Ishikawa (cell line): ENCODE data around the gene ZNF554.

ENCODE experiments used
- CEBPB ChIP-seq: IDR thresholded peaks from 2 replicates; pipeline ENCODE4 v1.6.1; 2012
- CREB1 ChIP-seq: IDR thresholded peaks from 2 replicates; pipeline ENCODE4 v1.6.1; 2012; ENCODE audit warnings: low read depth
- EGR1 ChIP-seq: IDR thresholded peaks from 2 replicates; pipeline ENCODE4 v1.6.1; 2012
- EP300 ChIP-seq: IDR thresholded peaks from 2 replicates; pipeline ENCODE4 v1.6.1; 2012; ENCODE audit warnings: borderline replicate concordance
- FOXM1 ChIP-seq: IDR thresholded peaks from 2 replicates; pipeline ENCODE4 v1.6.1; 2012; ENCODE audit warnings: low read depth, borderline replicate concordance
- NFIC ChIP-seq: IDR thresholded peaks from 2 replicates; pipeline ENCODE4 v1.6.1; 2012
- RAD21 ChIP-seq: IDR thresholded peaks from 2 replicates; pipeline ENCODE4 v1.6.1; 2012; ENCODE audit warnings: low read depth
- TAF1 ChIP-seq: IDR thresholded peaks from 2 replicates; pipeline ENCODE4 v1.6.1; 2012; ENCODE audit warnings: low read depth, mild to moderate bottlenecking
- TCF12 ChIP-seq: IDR thresholded peaks from 2 replicates; pipeline ENCODE4 v1.6.1; 2012; ENCODE audit warnings: low read depth
- TEAD4 ChIP-seq: IDR thresholded peaks from 2 replicates; pipeline ENCODE4 v1.6.1; 2012
- YY1 ChIP-seq: IDR thresholded peaks from 2 replicates; pipeline ENCODE4 v1.6.1; 2012; ENCODE audit warnings: low read depth
- ZBTB7A ChIP-seq: IDR thresholded peaks from 2 replicates; pipeline ENCODE4 v1.6.1; 2012; ENCODE audit warnings: low read depth
- TF ChIP-seq, protein P1 (sequence below): IDR thresholded peaks from 2 replicates; pipeline ENCODE4 v1.6.1; 2012
- TF ChIP-seq, protein P2 (sequence below): IDR thresholded peaks from 2 replicates; pipeline ENCODE4 v1.6.1; 2012
- TF ChIP-seq, protein P3 (sequence below): IDR thresholded peaks from 2 replicates; pipeline ENCODE4 v1.6.1; 2012; ENCODE audit warnings: low read depth, mild to moderate bottlenecking

ZNF554 gene

DNA sequence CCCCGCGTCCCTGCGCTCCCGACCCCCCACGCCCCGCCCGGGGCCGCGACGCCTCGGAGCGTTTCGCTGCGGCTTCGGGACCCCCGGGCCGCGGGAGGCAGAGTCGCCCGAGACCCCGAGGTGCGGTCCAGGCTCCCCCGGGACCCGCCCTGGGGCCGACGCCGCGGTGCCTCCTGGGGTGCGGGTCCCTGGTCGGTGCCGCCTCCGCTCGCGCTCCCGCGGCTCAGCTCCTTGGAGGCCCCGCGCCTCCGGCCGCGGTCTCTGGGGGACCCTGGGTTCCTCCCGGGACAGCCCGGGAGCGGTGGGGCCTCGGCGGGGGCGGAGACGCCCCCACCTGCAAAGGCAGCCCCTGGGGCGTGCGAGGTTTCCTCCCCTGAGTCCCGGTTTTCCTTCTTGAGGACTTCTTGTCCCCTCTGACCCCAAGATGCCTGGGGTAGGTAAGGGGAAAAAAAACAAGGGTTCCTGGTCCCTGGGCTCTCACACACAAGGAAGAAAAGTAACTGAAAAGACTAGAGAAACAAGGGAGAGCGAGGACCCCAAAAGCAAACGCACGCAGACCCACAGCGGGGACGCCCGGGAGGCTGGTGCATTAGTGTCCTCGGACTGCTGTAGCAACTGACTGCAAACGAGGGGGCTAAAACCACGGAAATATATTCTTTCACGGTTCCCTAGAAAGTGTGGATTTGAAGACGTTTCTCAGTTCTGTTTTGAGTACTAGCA, 22.3 kb downstream of the ZNF554 start:
- TF ChIP-seq, protein P1, sequence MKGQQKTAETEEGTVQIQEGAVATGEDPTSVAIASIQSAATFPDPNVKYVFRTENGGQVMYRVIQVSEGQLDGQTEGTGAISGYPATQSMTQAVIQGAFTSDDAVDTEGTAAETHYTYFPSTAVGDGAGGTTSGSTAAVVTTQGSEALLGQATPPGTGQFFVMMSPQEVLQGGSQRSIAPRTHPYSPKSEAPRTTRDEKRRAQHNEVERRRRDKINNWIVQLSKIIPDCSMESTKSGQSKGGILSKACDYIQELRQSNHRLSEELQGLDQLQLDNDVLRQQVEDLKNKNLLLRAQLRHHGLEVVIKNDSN: no peak
- TF ChIP-seq EP300 (no peak), TEAD4 (no peak), EGR1 (no peak)

DNA sequence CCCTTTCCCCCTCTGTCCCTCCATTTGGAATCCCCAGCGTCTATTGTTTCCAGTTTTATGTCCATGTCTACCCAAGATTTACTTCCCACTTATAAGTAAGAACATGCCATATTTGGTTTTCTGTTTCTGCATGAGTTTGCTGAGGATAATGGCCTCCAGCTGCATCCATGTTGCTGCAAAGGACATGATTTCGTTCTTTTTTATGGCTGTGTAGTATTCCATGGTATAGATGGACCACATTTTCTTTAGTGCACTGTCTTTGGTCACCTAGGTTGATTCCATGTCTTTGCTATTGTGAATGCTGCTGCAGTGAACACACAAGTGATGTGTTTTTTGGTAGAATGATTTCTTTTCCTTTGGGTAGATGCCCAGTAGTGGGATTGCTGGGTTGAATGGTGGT, 25.4 kb downstream of the ZNF554 start:
- TF ChIP-seq TAF1 (no peak), ZBTB7A (no peak), RAD21 (no peak)

DNA sequence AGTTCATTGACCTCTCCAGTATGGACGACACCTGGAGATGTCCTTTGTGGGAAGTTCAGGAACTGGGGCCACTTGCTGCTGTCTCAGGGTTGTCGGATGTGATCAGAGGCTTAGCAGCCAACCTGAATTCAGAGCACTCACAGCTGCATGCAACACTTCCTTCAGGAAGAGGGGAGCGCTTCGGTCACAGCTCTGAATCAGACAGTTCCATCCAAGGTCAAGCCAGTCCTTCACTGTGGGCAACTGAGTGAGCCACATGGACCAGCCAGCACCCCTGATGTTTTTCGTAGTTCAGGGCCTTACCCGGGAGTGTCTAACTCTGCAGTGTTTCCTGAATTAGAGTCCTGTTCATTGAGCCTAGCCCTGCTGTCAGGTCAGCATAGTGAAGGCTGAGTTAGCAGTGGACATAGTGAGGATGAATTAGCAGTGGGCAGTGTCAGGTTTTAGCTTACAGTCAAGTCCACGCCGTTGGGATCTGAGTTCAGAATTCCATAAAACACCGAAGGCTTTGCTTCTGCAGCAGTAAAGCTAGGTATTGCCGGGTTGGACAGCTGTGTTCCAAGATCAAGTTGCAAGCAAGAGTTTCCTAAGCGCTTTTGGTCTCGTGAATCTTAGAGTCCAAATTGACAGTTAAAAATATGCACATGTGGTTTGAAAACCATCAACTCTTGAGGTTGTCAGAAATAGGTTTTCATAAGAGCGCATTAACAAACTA, 26.7 kb downstream of the ZNF554 start:
- TF ChIP-seq CREB1 (no peak), EP300 (no peak), NFIC (no peak), TCF12 (no peak)
- TF ChIP-seq, protein P2, sequence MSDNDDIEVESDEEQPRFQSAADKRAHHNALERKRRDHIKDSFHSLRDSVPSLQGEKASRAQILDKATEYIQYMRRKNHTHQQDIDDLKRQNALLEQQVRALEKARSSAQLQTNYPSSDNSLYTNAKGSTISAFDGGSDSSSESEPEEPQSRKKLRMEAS: no peak

DNA sequence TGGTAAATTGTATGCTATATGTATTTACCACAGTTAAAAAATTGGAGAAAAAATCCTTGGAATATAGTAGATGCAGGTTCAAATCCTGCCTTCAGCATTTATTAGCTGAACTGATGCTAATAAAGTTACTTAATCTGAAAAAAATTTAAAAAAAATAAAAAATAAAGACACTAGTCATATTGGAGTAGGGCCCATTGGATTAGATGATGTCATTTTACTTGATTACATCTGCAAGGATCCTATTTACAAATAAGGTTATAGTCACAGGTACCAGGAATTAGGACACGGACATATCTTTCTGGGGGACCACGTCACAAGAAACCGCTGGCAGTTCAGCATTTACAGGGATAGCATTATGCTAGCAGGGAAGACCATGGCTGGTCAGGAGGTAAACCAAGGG, 27.8 kb downstream of the ZNF554 start:
- TF ChIP-seq TCF12 (no peak), ZBTB7A (no peak), YY1 (no peak), NFIC (no peak), EGR1 (no peak), RAD21 (no peak), TEAD4 (no peak), CEBPB (no peak), CREB1 (no peak), EP300 (no peak), FOXM1 (no peak), TAF1 (no peak)
- TF ChIP-seq, protein P1: no peak
- TF ChIP-seq, protein P2: no peak
- TF ChIP-seq, protein P3, sequence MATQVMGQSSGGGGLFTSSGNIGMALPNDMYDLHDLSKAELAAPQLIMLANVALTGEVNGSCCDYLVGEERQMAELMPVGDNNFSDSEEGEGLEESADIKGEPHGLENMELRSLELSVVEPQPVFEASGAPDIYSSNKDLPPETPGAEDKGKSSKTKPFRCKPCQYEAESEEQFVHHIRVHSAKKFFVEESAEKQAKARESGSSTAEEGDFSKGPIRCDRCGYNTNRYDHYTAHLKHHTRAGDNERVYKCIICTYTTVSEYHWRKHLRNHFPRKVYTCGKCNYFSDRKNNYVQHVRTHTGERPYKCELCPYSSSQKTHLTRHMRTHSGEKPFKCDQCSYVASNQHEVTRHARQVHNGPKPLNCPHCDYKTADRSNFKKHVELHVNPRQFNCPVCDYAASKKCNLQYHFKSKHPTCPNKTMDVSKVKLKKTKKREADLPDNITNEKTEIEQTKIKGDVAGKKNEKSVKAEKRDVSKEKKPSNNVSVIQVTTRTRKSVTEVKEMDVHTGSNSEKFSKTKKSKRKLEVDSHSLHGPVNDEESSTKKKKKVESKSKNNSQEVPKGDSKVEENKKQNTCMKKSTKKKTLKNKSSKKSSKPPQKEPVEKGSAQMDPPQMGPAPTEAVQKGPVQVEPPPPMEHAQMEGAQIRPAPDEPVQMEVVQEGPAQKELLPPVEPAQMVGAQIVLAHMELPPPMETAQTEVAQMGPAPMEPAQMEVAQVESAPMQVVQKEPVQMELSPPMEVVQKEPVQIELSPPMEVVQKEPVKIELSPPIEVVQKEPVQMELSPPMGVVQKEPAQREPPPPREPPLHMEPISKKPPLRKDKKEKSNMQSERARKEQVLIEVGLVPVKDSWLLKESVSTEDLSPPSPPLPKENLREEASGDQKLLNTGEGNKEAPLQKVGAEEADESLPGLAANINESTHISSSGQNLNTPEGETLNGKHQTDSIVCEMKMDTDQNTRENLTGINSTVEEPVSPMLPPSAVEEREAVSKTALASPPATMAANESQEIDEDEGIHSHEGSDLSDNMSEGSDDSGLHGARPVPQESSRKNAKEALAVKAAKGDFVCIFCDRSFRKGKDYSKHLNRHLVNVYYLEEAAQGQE: no peak

DNA sequence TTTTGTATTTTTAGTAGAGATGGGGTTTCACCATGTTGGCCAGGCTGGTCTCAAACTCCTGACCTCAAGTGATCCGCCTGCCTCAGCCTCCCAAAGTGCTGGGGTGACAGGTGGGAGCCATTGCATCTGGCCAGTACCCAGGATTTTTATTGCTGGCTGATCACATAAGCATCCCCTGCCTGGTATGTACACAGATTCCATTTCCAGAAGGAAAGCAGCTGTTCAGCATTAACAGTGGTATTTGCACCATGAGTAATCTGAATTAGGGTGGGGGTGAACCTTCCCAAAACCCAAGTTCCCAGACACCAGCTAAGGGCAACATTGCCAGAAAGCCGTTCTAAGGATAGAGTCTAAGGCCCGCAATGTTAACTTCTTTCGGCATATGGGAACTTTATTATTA, 28.9 kb downstream of the ZNF554 start:
- no peak for TF ChIP-seq TCF12

DNA sequence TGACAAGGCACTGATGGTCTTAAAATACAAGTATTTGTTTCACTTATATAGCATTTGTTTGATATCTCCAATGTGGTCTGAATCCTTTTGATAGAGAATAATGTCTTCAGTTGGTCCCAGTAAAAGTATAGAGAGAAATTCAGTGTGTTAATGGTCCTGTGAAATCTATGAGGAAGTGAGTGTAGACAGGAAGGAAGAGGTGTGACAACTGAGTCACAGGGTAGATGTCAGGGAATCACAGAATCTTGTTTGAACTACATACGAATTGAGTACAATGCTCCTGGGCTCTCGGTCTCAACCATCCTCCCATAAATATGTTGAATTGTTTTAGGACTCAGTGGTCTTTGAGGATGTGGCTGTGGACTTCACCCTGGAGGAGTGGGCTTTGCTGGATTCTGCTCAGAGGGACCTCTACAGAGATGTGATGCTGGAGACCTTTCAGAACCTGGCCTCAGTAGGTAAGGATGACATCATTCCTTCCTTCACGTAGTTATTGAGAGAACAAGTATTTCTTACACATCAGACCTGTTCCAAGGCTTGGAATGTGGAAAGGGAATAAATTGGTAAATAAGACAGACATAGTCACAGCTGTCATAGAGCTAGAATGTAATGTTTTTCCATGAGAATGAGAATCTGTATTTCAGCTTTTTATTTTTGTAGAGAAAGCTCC, 30.7 kb downstream of the ZNF554 start:
- no peak for TF ChIP-seq CREB1
- no peak for TF ChIP-seq TCF12
- TF ChIP-seq, protein P3: no peak
- TF ChIP-seq YY1: no peak
- no peak for TF ChIP-seq ZBTB7A
- TF ChIP-seq CEBPB: no peak
- TF ChIP-seq, protein P1: no peak
- TF ChIP-seq NFIC: no peak
- TF ChIP-seq FOXM1: no peak
- TF ChIP-seq TAF1: no peak
- no peak for TF ChIP-seq TEAD4
- TF ChIP-seq, protein P2: no peak
- TF ChIP-seq RAD21: no peak
- TF ChIP-seq EGR1: no peak
- TF ChIP-seq EP300: no peak
